GM19438 (cell line): ENCODE results near the gene NR4A3.
"Not testable (repeated sequence)": the region's sequence is repeated elsewhere in the genome, so short reads cannot be mapped to it uniquely, and the experiment has no call there.

ENCODE experiments used
- ATAC-seq: cut with Tn5 transposase; IDR thresholded peaks from one replicate; pipeline ENCODE4 v1.9.1; 2021; ENCODE audit warnings: low read depth; ENCODE audit not compliant: unreplicated experiment

NR4A3 gene

GRCh38 chr9:99828417-99829176 lies 6.9 kb downstream of the NR4A3 start:
- ATAC-seq: no peak

DNA sequence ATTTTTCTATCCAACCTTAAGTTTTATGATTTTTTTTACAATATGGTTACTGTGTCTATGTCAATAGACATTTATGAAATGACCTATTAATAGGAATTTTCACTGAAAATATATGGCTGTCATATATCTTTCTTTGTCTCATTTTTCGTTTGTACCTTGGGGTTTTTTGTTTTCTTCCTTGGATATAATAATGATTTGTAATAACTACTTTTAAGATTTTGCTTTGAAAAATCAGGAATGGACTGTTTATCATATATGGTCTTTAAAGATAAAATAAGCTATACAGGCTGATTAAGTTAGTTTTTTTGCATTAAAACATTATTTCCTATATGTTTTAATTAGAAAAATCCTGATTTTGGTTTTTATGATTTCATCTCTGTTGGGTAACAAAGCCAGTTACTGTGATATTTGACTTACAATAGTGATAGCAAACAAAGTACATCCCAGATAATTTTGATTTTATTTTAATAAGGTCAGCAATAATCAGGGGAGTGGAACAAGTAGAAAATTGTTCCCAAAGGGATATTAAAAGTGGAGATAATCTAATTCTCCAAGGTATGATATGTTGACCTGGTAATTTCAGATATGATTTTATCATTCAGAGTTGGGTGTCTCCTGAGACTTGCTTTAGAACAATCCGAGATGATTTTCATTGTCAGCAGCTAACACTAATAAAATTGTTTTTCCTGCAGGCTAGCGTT lies 10.3 kb downstream of the NR4A3 start:
- ATAC-seq: no peak

- ATAC-seq: no peak
Measured at GRCh38 chr9:99832558-99832864, 10.8 kb downstream of the NR4A3 start.

GRCh38 chr9:99833735-99834134 lies 12.1 kb downstream of the NR4A3 start:
- peak; percentile 77 for ATAC-seq

DNA sequence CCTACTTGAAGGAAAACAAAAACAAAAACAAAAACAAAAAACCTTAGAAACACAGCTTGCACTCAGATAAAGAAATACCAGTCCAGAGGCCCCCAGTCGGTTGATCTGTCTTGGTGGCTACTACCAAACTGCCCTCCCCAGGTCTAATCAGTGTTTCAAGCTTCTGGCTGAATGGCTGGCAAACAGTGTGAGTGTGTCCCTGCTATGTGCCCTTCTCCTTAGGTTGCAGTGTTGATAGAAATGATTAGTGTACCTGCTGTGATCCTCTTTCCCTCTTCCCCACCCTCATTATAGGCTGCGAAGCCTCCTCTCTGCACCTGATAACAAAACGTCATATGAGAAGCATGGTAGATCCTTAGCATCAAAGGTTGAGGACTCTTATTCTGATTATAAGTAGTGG lies 12.8 kb downstream of the NR4A3 start:
- ATAC-seq: no peak

- no peak for ATAC-seq
Measured at GRCh38 chr9:99835142-99835541, 13.5 kb downstream of the NR4A3 start.

GRCh38 chr9:99835581-99835980 lies 13.9 kb downstream of the NR4A3 start:
- ATAC-seq: no peak

- no peak for ATAC-seq
Measured at GRCh38 chr9:99840072-99840471, 18.4 kb downstream of the NR4A3 start.

DNA sequence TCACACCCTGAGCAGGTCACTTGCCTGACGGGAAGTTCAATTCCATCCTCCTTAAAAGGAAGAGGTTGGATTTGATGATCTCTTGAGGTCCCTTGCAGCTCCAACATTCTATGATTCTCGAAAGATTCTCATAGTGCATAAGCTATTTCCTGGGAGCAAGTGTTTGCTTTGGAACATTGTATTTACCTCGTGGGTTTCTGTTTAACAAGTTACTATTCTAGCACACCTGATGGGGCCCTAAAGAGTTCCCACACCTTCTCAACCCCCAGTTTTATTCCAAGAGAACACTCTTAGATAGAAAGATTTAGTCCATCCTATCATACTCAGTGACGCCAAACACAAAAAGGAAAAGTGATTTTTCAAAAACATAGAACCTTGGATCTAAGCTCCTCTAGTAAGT lies 23.4 kb downstream of the NR4A3 start:
- no peak for ATAC-seq

DNA sequence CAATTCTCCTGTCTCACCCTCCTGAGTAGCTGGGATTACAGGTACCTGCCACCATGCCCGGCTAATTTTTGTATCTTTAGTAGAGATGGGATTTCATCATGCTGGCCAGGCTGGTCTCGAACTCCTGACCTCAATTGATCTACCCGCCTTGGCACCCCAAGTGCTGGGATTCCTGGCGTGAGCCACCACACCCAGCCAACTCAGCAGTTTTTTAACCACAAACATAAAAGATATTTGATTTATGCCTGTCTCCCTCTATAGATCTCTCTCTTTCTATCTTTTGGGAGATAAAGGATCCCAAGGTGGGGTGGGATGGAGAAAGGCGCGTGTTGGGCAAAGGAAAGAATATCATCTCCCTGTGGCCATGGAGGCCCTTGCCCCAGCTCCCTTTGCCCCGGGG lies 26.8 kb downstream of the NR4A3 start:
- no peak for ATAC-seq

DNA sequence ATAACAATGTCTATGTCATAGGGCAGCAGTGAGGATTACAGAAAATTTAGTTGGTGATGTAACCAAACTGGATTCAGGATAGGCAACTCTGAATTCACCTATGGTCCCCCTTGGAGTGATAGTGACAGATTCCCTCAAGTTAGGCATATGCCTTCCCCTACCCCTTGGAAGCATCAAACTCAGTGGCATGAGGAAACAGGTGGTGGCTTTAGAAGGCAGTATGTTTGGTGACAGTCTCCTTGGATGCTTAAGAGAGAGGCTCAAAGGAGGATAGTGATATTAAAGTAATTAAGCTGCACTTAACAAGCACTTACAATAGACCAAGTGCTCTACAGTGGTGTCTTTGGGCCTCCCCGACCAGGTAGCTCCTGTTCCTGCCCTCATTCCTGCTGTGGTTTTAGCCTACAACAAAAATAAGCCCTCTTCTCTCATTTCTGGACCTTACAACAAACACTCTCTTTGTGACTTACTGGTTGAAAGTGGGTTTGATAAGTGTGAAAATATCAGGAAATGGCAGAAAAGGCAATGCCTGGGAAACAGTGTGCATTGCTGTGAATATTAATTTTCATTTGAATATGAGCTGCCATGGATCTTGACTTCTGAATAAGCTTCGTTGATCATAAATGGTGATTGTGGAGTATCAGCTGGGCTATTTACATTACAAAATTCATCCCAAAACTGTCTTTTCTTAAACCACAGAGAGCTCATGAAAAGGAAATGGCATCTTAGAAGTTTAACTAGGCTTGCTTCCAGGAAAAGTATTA lies 29.2 kb downstream of the NR4A3 start:
- ATAC-seq: peak; percentile 15

DNA sequence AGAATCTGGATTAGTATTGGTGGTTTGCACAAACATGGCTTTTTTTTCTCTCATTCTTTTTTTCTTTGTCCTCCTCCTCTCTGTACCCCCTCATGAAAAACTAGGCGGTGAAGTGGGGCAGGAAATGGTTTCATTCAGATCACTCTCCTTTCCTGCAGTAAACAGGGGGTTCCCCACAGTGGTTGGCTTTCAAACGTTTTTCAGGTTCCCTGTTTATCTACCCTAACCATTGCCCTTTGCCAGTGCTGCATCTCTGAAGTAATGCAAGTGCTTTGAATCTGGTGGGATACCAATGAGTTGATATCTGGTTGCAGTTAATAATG lies 29.8 kb downstream of the NR4A3 start:
- peak; percentile 84 for ATAC-seq

DNA sequence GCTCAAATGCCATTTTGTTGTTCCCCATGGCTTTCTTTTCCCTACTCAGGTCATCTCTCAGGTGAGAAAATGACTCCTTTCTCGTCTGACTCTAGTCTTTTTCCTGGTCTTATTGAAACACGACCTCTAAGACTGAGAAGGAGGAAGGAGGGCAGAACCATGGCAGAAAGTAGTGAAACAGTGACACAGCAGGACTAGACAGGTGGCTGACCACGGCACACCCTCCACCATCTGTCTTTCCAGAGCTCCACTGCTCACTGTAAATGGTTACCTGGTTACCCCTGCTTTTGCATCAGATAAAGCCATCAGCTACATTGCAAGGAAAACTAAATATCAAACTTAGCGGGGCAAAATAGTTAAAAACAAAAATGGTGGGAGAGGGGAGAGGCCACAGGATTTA lies 30.9 kb downstream of the NR4A3 start:
- peak; percentile 51 for ATAC-seq

- no peak for ATAC-seq
Measured at GRCh38 chr9:99855467-99856176, 33.9 kb downstream of the NR4A3 start.

DNA sequence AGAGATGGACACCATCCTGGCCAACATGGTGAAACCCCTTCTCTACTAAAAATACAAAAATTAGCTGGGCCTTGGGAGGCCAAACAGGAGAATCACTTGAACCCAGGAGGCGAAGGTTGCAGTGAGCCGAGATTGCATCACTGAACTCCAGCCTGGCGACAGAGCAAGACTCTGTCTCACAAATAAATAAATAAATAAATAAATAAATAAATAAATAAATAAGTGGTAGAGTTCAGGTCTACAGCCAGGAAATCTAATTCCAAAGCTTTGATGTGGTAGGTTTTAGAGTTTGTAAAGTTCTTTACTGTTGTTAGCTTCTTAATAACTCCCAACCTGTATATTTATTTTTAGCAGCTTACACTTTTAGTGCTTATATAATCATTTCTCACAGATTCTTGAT lies 35.9 kb downstream of the NR4A3 start:
- not testable (repeated sequence) for ATAC-seq

DNA sequence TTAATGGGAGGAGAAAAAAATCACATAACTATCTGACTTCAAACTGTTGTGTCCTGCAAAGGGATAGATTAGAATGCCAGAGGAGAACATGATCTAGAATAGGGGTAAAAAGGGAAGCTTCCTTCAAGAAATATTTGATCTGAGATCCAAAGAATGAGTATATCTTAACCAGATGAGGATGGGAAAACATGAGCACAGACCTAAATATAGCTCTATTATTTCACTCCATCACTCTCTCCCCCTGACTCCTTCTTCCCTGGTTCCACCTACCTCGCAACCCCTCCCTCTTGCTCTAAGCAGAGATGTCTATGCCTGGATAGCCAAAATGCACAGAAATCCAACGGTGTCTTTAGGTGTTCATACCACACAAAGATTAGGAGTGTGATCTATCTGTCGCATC lies 36.4 kb downstream of the NR4A3 start:
- ATAC-seq: no peak

DNA sequence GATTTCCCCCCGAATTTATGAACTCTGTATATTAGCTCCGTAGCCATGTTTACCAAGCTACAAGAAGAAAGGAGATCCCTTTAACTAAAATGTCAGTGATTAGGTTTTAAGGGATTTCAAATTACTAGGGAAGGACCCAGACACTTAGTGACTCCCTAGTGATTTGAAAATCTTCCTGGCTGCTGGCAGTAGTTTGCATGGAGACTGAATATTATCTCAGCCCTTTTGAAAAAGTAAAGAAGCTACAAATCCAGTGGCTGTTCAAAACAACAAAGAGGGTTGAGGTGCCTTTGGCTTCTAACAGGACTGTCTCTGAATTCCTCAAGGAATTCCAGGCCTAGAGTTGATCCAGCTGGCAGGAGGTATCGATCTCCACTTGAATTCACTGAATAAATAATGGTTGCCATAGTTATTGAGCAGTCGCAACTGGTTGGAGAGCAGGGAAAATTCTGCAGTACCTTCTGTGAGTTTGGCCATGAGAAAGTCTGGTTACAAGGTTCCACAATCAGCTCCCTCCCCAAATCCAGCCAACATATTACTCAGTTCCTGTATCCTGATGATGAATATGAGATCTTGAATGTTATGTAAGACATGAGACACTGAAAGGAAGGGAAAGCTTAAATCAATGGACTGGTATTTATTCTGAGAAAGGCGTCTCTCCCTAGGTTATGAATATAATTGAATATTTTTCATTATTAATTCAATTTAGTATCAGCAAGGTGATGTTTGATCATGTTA lies 37.7 kb downstream of the NR4A3 start:
- ATAC-seq: no peak

DNA sequence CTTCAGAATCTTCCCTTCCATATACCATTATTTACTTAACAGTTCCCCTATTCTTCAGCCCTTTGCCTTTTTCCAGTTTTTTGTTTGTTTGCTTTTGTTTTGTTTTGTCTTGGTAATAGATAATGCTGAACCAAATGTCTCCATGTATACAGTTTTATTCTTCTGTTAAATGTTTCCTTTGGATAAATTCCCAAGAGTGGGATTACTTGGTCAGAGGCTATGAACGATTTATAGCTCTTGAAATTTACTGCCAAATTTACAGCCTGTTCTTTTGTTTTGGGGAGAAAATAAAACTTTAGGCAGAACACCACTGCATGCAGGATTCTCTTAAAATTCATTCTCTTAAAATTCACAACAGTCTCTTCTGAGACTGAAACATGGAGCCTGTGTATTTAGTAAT lies 38.6 kb downstream of the NR4A3 start:
- ATAC-seq: no peak

DNA sequence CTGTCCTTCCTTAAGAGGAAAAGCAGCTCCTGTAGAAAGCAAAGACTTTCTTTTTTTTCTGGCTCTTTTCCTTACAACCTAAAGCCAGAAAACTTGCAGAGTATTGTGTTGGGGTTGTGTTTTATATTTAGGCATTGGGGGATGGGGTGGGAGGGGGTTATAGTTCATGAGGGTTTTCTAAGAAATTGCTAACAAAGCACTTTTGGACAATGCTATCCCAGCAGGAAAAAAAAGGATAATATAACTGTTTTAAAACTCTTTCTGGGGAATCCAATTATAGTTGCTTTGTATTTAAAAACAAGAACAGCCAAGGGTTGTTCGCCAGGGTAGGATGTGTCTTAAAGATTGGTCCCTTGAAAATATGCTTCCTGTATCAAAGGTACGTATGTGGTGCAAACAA lies 42.3 kb downstream of the NR4A3 start:
- ATAC-seq: no peak

DNA sequence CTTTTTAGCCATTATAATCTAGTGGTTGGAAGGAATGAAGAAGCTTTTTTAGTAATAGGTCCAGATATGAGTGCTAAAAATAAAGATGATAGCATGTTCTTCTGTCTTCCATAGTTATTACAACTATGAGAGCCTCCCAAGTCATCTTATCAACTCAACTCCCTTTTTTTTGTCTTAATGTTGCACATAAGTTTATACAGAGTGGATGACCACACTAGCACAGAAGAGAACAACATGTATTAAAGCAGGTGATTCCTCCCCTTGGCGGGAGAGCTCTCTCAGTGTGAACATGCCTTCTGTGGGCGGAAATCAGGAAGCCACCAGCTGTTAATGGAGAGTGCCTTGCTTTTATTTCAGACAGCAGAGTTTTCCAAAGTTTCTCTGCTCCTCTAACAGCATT lies 44.7 kb downstream of the NR4A3 start:
- no peak for ATAC-seq

DNA sequence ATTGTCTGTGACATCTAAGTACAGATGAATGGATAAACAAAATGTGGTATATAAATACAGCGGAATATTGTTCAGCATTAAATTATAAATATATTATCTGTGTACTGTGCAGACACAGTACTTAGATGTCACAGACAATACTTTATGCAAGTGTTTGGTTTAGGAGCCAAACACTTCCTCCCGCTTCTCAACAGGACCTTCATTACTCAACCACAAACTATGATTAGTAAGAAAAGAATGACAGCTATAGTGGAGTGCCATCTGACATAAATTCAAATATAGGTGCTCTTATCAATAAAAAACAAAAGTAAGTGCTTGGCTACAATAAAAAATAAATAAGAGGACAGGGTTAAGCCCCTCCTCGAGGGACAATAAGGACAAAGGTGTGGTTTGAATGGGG lies 45.9 kb downstream of the NR4A3 start:
- no peak for ATAC-seq
